ENCODE data around the gene PTGFR. TPM values are rescaled to one million over a fixed set of nuclear protein-coding genes. Genes with fewer than 3 reads are reported as not detected.

PTGFR gene
- total RNA-seq, 2 donors from 2014 or later: 0.39 to 1.6 TPM

- H3K27me3 ChIP-seq: no peaks in the 10 kb centered on the region
- no peak for DNase-seq (ENCODE audit: low spot score)
- no peaks in the 10 kb centered on the region for H3K4me1 ChIP-seq
- no peak overlapping the region for H3K4me3 ChIP-seq
- H3K27ac ChIP-seq: no peak overlapping the region
- no peaks in the 10 kb centered on the region for H3K36me3 ChIP-seq
- H3K9me3 ChIP-seq: no peaks in the 10 kb centered on the region
- TF ChIP-seq CTCF (IDR thresholded peaks at IDR 0.05): no peak
Observed at GRCh38 chr1:78497201-78497600, 6.4 kb downstream of the PTGFR start.

- no peak for DNase-seq (ENCODE audit: low spot score)
- Histone ChIP-seq H3K27ac (no peak overlapping the region), H3K36me3 (no peaks in the 10 kb centered on the region), H3K9me3 (no peaks in the 10 kb centered on the region), H3K27me3 (no peaks in the 10 kb centered on the region), H3K4me1 (no peaks in the 10 kb centered on the region), H3K4me3 (no peak overlapping the region)
- TF ChIP-seq CTCF (IDR thresholded peaks at IDR 0.05): no peak
Observed at GRCh38 chr1:78500529-78500928, 9.8 kb downstream of the PTGFR start.

GRCh38 chr1:78501203-78501602 is 10.4 kb downstream of the PTGFR start:
- DNase-seq (ENCODE audit: low spot score): no peak

GRCh38 chr1:78511334-78511733 is 20.6 kb downstream of the PTGFR start:
- no peak for TF ChIP-seq CTCF (IDR thresholded peaks at IDR 0.05)
- H3K4me1 ChIP-seq: no peaks in the 10 kb centered on the region
- DNase-seq (ENCODE audit: low spot score): no peak

More at GRCh38 chr1:78501203-78501602, 10.4 kb downstream of the PTGFR start:
- no peaks in the 10 kb centered on the region for H3K27me3 ChIP-seq
- no peaks in the 10 kb centered on the region for H3K36me3 ChIP-seq
- no peak overlapping the region for H3K4me3 ChIP-seq
- no peaks in the 10 kb centered on the region for H3K4me1 ChIP-seq
- no peak overlapping the region for H3K27ac ChIP-seq
- no peak for TF ChIP-seq CTCF (IDR thresholded peaks at IDR 0.05)
- no peaks in the 10 kb centered on the region for H3K9me3 ChIP-seq

GRCh38 chr1:78516716-78517115 is 25.9 kb downstream of the PTGFR start:
- no peak for TF ChIP-seq CTCF (IDR thresholded peaks at IDR 0.05)
- H3K27me3 ChIP-seq: no peaks in the 10 kb centered on the region
- H3K27ac ChIP-seq: no peak overlapping the region
- H3K4me1 ChIP-seq: no peaks in the 10 kb centered on the region
- no peaks in the 10 kb centered on the region for H3K36me3 ChIP-seq
- no peak for DNase-seq (ENCODE audit: low spot score)
- no peak overlapping the region for H3K4me3 ChIP-seq
- peaks cover 0 to 5% of the 10 kb centered on the region in 2 donors for H3K9me3 ChIP-seq

More at GRCh38 chr1:78511334-78511733, 20.6 kb downstream of the PTGFR start:
- no peak overlapping the region for H3K27ac ChIP-seq
- H3K4me3 ChIP-seq: no peak overlapping the region
- H3K36me3 ChIP-seq: no peaks in the 10 kb centered on the region
- H3K9me3 ChIP-seq: peaks cover 4 to 18% of the 10 kb centered on the region in 2 donors
- H3K27me3 ChIP-seq: no peaks in the 10 kb centered on the region

GRCh38 chr1:78519446-78519845 is 28.7 kb downstream of the PTGFR start:
- Histone ChIP-seq H3K27me3 (no peaks in the 10 kb centered on the region), H3K4me1 (no peaks in the 10 kb centered on the region), H3K9me3 (no peaks in the 10 kb centered on the region), H3K36me3 (no peaks in the 10 kb centered on the region), H3K27ac (no peak overlapping the region), H3K4me3 (no peak overlapping the region)
- no peak for TF ChIP-seq CTCF (IDR thresholded peaks at IDR 0.05)
- no peak for DNase-seq (ENCODE audit: low spot score)

Data from right atrium auricular region (tissue), 2 donors.